Neural cell (in vitro differentiated cells): ENCODE data around the gene CTBP2. TPM values are rescaled to one million over a fixed set of nuclear protein-coding genes. Genes with fewer than 3 reads are reported as not detected.

Source experiments
- H2AFZ ChIP-seq: fragments of 200-600, 300-800 bp; sonication (generic), shearing (Covaris generic); 2 replicates; pipeline ENCODE4 v1.6.0; 2014; ENCODE audit warnings: low read depth, mild to moderate bottlenecking, antibody characterized with exemption, low read length, moderate library complexity
- H3F3A ChIP-seq: fragments of 200-600 bp; shearing (Covaris generic); 2 replicates; pipeline ENCODE4 v1.6.1; 2016; ENCODE audit warnings: mild to moderate bottlenecking, moderate library complexity, mixed read lengths, antibody characterized with exemption, low read length; ENCODE audit not compliant: insufficient read depth, poor library complexity, severe bottlenecking
- H3K27ac ChIP-seq: fragments of 200-600, 300-800 bp; sonication (generic), shearing (Covaris generic); 2 replicates; pipeline ENCODE4 v1.5.1; 2014; ENCODE audit warnings: mild to moderate bottlenecking, low read length, moderate library complexity
- H3K27me3 ChIP-seq: fragments of 300-800, 200-600 bp; sonication (generic), shearing (Covaris generic); 2 replicates; pipeline ENCODE4 v1.6.0; 2014; ENCODE audit warnings: mild to moderate bottlenecking, low read depth, low read length, moderate library complexity; ENCODE audit not compliant: insufficient read depth
- H3K36me3 ChIP-seq: fragments of 300-800, 200-600 bp; sonication (generic), shearing (Covaris generic); 2 replicates; pipeline ENCODE4 v1.5.1; 2014; ENCODE audit warnings: mild to moderate bottlenecking, antibody characterized with exemption, low read length, moderate library complexity; ENCODE audit not compliant: insufficient read depth
- H3K4me2 ChIP-seq: fragments of 300-800, 200-600 bp; sonication (generic), shearing (Covaris generic); 2 replicates; pipeline ENCODE4 v1.6.0; 2014; ENCODE audit warnings: mild to moderate bottlenecking, low read length
- H3K4me3 ChIP-seq: fragments of 300-800, 200-600 bp; sonication (generic), shearing (Covaris generic); 2 replicates; pipeline ENCODE4 v1.5.1; 2014; ENCODE audit warnings: mild to moderate bottlenecking, low read length, moderate library complexity
- H3K79me2 ChIP-seq: fragments of 200-600 bp; shearing (Covaris generic); replicated peaks from 2 replicates; pipeline ENCODE4 v1.6.0; 2014; ENCODE audit warnings: mild to moderate bottlenecking, low read length, moderate library complexity; ENCODE audit not compliant: insufficient read depth
- H3K9ac ChIP-seq: fragments of 300-800, 200-600 bp; sonication (generic), shearing (Covaris generic); 2 replicates; pipeline ENCODE4 v1.6.1; 2016; ENCODE audit warnings: mild to moderate bottlenecking, low read length, mixed read lengths
- H3K9me2 ChIP-seq: fragments of 200-600 bp; shearing (Covaris generic); 2 replicates; pipeline ENCODE4 v1.6.1; 2016; ENCODE audit warnings: mild to moderate bottlenecking, low read length, mixed read lengths; ENCODE audit not compliant: insufficient read depth
- H3K9me3 ChIP-seq: fragments of 200-600, 300-800 bp; sonication (generic), shearing (Covaris generic); 2 replicates; pipeline ENCODE4 v1.6.1; 2016; ENCODE audit warnings: mild to moderate bottlenecking, mixed run types, low read length, moderate library complexity, mixed read lengths
- H4K20me1 ChIP-seq: fragments of 200-600 bp; shearing (Covaris generic); 2 replicates; pipeline ENCODE4 v1.6.1; 2016; ENCODE audit warnings: mild to moderate bottlenecking, mixed run types; ENCODE audit not compliant: insufficient read depth
- EP300 ChIP-seq: fragments of 450-650 bp; conservative IDR thresholded peaks from 2 replicates; pipeline ENCODE4 v1.6.1; 2014; ENCODE audit warnings: antibody characterized with exemption, mild to moderate bottlenecking, moderate library complexity; ENCODE audit not compliant: poor library complexity, severe bottlenecking
- EZH2 ChIP-seq: fragments of 200-600, 300-800 bp; shearing (Covaris generic), sonication (generic); IDR thresholded peaks from 2 replicates; pipeline ENCODE4 v1.6.1; 2014; ENCODE audit warnings: antibody characterized with exemption, low read length, borderline replicate concordance, mild to moderate bottlenecking; ENCODE audit not compliant: insufficient read depth, poor library complexity, severe bottlenecking
- MXI1 ChIP-seq: fragments of 450-650 bp; conservative IDR thresholded peaks from 2 replicates; pipeline ENCODE4 v1.6.1; 2014; ENCODE audit warnings: antibody characterized with exemption, mild to moderate bottlenecking; ENCODE audit not compliant: poor library complexity, severe bottlenecking
- POLR2AphosphoS5 ChIP-seq: IDR thresholded peaks from 2 replicates; pipeline ENCODE4 v1.6.1; 2012
- RAD21 ChIP-seq: fragments of 450-650 bp; conservative IDR thresholded peaks from 2 replicates; pipeline ENCODE4 v1.6.1; 2014; ENCODE audit warnings: antibody characterized with exemption, mild to moderate bottlenecking, moderate library complexity
- SMC3 ChIP-seq: fragments of 450-650 bp; conservative IDR thresholded peaks from 2 replicates; pipeline ENCODE4 v1.6.1; 2014; ENCODE audit warnings: antibody characterized with exemption, mild to moderate bottlenecking, moderate library complexity; ENCODE audit not compliant: poor library complexity
- TAF1 ChIP-seq: IDR thresholded peaks from 2 replicates; pipeline ENCODE4 v1.6.1; 2012; ENCODE audit warnings: low read depth
- polyA plus RNA-seq: library from polyadenylated mRNA; depleted of rRNA; stranded (reverse); fragments of >200 nt; gene quantifications from 2 replicates; pipeline ENCODE4 v1.2.3, GENCODE V29; 2014
- TF ChIP-seq, protein P1 (sequence below): IDR thresholded peaks from 2 replicates; pipeline ENCODE4 v1.6.1; 2012; ENCODE audit warnings: borderline replicate concordance
- TF ChIP-seq, protein P2 (sequence below): fragments of 450-650 bp; IDR thresholded peaks from 2 replicates; pipeline ENCODE4 v1.5.1; 2014; ENCODE audit warnings: antibody characterized with exemption, mild to moderate bottlenecking, moderate library complexity; ENCODE audit not compliant: poor library complexity, severe bottlenecking

The CTBP2 gene
- polyA plus RNA-seq, 1 donor from 2014 or later: 59.5 TPM

DNA sequence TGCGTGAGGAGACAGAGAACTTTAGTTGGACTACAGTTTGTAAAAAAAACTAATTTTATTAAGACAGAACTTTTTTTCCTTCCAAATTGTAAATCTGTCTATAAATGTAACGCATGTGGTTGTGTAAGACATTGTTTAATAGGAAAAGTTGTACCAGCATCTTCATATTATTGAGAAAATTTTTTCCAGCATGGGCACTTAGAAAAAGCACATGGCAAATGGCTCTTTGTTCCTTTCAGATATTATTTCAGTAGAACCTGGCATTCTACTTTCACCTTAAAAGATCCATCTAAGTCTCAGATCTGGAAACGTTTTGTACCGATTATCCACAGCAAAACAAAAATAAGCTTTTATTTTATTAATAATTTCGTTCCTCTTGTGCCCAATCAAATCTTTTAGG is 175.2 kb downstream of the CTBP2 start:
- no peaks in the 10 kb centered on the region for H3K27me3 ChIP-seq
- peaks cover 4% of the 10 kb centered on the region for H3K36me3 ChIP-seq
- H4K20me1 ChIP-seq: no peaks in the 10 kb centered on the region
- H3K9me2 ChIP-seq: no peaks in the 10 kb centered on the region
- TF ChIP-seq EZH2 (no peak), SMC3 (no peak)
- TF ChIP-seq, protein P1, sequence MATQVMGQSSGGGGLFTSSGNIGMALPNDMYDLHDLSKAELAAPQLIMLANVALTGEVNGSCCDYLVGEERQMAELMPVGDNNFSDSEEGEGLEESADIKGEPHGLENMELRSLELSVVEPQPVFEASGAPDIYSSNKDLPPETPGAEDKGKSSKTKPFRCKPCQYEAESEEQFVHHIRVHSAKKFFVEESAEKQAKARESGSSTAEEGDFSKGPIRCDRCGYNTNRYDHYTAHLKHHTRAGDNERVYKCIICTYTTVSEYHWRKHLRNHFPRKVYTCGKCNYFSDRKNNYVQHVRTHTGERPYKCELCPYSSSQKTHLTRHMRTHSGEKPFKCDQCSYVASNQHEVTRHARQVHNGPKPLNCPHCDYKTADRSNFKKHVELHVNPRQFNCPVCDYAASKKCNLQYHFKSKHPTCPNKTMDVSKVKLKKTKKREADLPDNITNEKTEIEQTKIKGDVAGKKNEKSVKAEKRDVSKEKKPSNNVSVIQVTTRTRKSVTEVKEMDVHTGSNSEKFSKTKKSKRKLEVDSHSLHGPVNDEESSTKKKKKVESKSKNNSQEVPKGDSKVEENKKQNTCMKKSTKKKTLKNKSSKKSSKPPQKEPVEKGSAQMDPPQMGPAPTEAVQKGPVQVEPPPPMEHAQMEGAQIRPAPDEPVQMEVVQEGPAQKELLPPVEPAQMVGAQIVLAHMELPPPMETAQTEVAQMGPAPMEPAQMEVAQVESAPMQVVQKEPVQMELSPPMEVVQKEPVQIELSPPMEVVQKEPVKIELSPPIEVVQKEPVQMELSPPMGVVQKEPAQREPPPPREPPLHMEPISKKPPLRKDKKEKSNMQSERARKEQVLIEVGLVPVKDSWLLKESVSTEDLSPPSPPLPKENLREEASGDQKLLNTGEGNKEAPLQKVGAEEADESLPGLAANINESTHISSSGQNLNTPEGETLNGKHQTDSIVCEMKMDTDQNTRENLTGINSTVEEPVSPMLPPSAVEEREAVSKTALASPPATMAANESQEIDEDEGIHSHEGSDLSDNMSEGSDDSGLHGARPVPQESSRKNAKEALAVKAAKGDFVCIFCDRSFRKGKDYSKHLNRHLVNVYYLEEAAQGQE: no peak
- H3K9ac ChIP-seq: no peak overlapping the region
- H3K9me3 ChIP-seq: no peaks in the 10 kb centered on the region
- H3F3A ChIP-seq: no peaks in the 10 kb centered on the region
- H3K27ac ChIP-seq: no peak overlapping the region
- no peak overlapping the region for H2AFZ ChIP-seq
- peaks cover 6% of the 10 kb centered on the region for H3K79me2 ChIP-seq
- no peak overlapping the region for H3K4me3 ChIP-seq
- no peak overlapping the region for H3K4me2 ChIP-seq

DNA sequence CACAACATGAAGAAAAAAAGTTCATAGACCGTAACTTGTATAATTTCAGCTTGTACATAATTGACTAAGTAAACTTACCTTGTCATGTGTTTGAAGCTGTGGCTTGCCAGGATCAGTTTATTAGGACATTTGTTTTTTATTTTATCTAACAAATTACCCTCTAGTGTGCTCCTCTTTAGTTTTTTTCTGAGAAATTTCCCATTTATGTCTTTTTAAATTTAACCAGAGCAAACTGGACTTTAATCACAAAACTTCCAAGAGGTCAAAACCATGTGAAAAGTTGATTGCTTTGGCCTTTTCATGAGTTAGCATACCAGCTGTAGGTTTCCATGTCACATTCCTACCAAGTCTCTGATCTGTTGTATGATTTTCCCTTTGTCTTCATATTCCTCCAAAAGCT is 176.0 kb downstream of the CTBP2 start:
- H3F3A ChIP-seq: no peaks in the 10 kb centered on the region
- no peak overlapping the region for H3K4me2 ChIP-seq
- H3K79me2 ChIP-seq: peaks cover 14% of the 10 kb centered on the region
- no peaks in the 10 kb centered on the region for H4K20me1 ChIP-seq
- no peaks in the 10 kb centered on the region for H3K27me3 ChIP-seq
- H2AFZ ChIP-seq: no peak overlapping the region
- H3K27ac ChIP-seq: no peak overlapping the region
- H3K9ac ChIP-seq: no peak overlapping the region
- no peak overlapping the region for H3K4me3 ChIP-seq
- no peak for TF ChIP-seq RAD21
- TF ChIP-seq, protein P2, sequence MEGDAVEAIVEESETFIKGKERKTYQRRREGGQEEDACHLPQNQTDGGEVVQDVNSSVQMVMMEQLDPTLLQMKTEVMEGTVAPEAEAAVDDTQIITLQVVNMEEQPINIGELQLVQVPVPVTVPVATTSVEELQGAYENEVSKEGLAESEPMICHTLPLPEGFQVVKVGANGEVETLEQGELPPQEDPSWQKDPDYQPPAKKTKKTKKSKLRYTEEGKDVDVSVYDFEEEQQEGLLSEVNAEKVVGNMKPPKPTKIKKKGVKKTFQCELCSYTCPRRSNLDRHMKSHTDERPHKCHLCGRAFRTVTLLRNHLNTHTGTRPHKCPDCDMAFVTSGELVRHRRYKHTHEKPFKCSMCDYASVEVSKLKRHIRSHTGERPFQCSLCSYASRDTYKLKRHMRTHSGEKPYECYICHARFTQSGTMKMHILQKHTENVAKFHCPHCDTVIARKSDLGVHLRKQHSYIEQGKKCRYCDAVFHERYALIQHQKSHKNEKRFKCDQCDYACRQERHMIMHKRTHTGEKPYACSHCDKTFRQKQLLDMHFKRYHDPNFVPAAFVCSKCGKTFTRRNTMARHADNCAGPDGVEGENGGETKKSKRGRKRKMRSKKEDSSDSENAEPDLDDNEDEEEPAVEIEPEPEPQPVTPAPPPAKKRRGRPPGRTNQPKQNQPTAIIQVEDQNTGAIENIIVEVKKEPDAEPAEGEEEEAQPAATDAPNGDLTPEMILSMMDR: no peak
- TF ChIP-seq, protein P1: no peak
- TF ChIP-seq EZH2: no peak
- TF ChIP-seq EP300: no peak
- TF ChIP-seq POLR2AphosphoS5: no peak
- TF ChIP-seq SMC3: no peak
- TF ChIP-seq TAF1: no peak
- no peak for TF ChIP-seq MXI1
- H3K9me2 ChIP-seq: no peaks in the 10 kb centered on the region
- H3K36me3 ChIP-seq: peaks cover 4% of the 10 kb centered on the region
- no peaks in the 10 kb centered on the region for H3K9me3 ChIP-seq
